SK-N-MC (cell line): ENCODE measurements around the gene DAB1.

Source experiments
- EZH2 ChIP-seq: fragments of 200-600 bp; sonication (generic); IDR thresholded peaks from one replicate; pipeline ENCODE4 v1.6.1; 2017; ENCODE audit warnings: antibody characterized with exemption
- POLR2AphosphoS5 ChIP-seq: IDR thresholded peaks from 2 replicates; pipeline ENCODE4 v1.6.1; 2012; ENCODE audit warnings: mild to moderate bottlenecking, low read depth, low read length, borderline replicate concordance

DNA sequence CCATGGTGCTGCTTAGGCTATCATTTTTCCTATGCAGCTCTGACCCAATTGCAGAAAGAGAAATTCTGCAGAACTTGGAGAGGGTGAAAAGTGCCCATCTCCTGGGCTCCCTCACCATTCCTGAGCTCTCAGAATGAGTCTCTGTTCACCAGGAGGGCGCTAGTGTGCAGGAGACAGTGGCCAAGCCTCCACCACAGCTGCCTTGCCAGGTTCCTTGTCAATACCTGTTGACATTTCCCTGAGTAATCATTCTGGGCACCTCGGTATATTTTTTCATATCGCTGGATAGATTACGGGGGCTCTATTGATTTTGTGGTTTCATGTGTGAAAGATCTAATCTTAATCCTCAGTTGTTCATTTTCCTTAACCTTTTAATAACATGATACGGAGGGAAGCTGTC lies 445.0 kb downstream of the DAB1 start:
- TF ChIP-seq EZH2 (no peak), POLR2AphosphoS5 (no peak)
